DND-41 (cell line): ENCODE data around the gene CCL17.

Source experiments
- CTCF ChIP-seq: IDR thresholded peaks from 2 replicates; pipeline ENCODE4 v1.5.1; 2012; ENCODE audit warnings: borderline replicate concordance, low read length, moderate library complexity, mild to moderate bottlenecking; ENCODE audit not compliant: poor library complexity, severe bottlenecking; ENCODE audit errors: extremely low read depth
- EZH2 ChIP-seq: IDR thresholded peaks from 3 replicates; pipeline ENCODE4 v1.6.1; 2012; ENCODE audit warnings: borderline replicate concordance, low read depth, mild to moderate bottlenecking, moderate library complexity, low read length, inconsistent platforms; ENCODE audit not compliant: severe bottlenecking

DNA sequence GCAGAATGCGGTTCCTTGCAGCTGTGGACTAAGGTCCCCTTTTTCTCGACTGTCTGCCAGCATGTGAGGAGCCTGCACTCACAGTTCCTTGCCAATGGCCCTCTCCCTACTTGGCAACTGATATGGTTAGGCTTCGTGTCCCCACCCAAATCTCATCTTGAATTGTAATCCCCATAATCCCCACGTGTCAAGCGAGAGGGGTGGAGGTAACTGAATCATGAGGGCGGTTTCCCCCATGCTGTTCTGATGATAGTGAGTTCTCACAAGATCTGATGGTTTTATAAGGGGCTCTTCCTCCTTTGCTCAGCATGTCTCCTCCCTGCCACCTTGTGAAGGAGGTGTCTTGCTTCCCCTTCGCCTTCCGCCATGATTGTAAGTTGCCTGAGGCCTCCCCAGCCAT, 22.7 kb downstream of the CCL17 start:
- TF ChIP-seq CTCF (no peak), EZH2 (no peak)
